Kidney (tissue), 14 donors: Measurements from ENCODE around the gene ATP4A. TPM values are rescaled to one million over a fixed set of nuclear protein-coding genes. Genes with fewer than 3 reads are reported as not detected.
A peak's percentile ranks its signal among the peaks of the same experiment; 100 is the strongest.

Experiments
- DNase-seq, 5 donors: peaks; one replicate each; pipeline ENCODE4 v3.0.0-alpha.2; 2013 to 2020
- FAIRE-seq: peaks from 2 replicates; lab custom pipeline; 2012; peaks lifted over from hg19 to GRCh38; lab: Jason Lieb, UNC
- H3K27ac ChIP-seq, 2 donors: one replicate each; pipeline ENCODE4 v1.7.0; 2013; ENCODE audit warnings: low read depth in 2 of 2, low read length in 2 of 2, inconsistent platforms in 1 of 2
- H3K27me3 ChIP-seq: one replicate; pipeline ENCODE4 v1.7.1; 2013; ENCODE audit warnings: low read length, inconsistent platforms; ENCODE audit not compliant: control insufficient read depth, insufficient read depth
- H3K36me3 ChIP-seq, 3 donors: one replicate each; pipeline versions ENCODE4 v1.7.0 to v1.7.1; 2013; ENCODE audit warnings: low read length in 3 of 3, control low read depth in 1 of 3, inconsistent platforms in 1 of 3; ENCODE audit not compliant: insufficient read depth in 3 of 3, control insufficient read depth in 2 of 3
- H3K4me1 ChIP-seq, 3 donors: one replicate each; pipeline versions ENCODE4 v1.7.0 to v1.7.1; 2013; ENCODE audit warnings: low read length in 3 of 3, inconsistent platforms in 1 of 3, low read depth in 1 of 3; ENCODE audit not compliant: control insufficient read depth in 2 of 3, insufficient read depth in 2 of 3
- H3K4me3 ChIP-seq, 3 donors: one replicate each; pipeline versions ENCODE4 v1.7.0 to v1.8.1; 2013; ENCODE audit warnings: low read length in 3 of 3, control low read depth in 1 of 3, inconsistent platforms in 1 of 3
- H3K9ac ChIP-seq, 3 donors: one replicate each; pipeline versions ENCODE4 v1.7.0 to v1.7.1; 2013; ENCODE audit warnings: low read length in 3 of 3, control low read depth in 1 of 3, inconsistent platforms in 1 of 3
- H3K9me3 ChIP-seq, 3 donors: one replicate each; pipeline versions ENCODE4 v1.7.0 to v1.7.1; 2013; ENCODE audit warnings: low read length in 3 of 3, control low read depth in 1 of 3, inconsistent platforms in 1 of 3; ENCODE audit not compliant: control insufficient read depth in 2 of 3, insufficient read depth in 1 of 3
- CTCF ChIP-seq: IDR thresholded peaks from 3 replicates; pipeline ENCODE4 v1.5.1; 2012; ENCODE audit warnings: mild to moderate bottlenecking, moderate library complexity, borderline replicate concordance; ENCODE audit not compliant: insufficient read depth; ENCODE audit errors: extremely low read depth
- intact Hi-C: fragments of 100-400 bp; cut with DNase I; formaldehyde crosslinking; loops from one replicate; pipeline ENCODE4 v1.11.1; 2022
- polyA plus RNA-seq: library from polyadenylated mRNA; stranded (reverse); fragments of 350-450 nt; fragmentation: Illumina TruSeq; extraction: RNeasy Lipid Tissue Mini Kit (QIAGEN cat#74804); gene quantifications from one replicate; pipeline ENCODE4 v1.2.3, GENCODE V29; 2014; ENCODE audit warnings: low read depth, low replicate concordance; ENCODE audit not compliant: insufficient read depth
- total RNA-seq: library from RNA; stranded (reverse); fragmentation: NEBNext Ultra II Directional; extraction: Animal tissue kit (Norgen Biotek cat#: 25700); gene quantifications from one replicate; pipeline ENCODE4 v1.2.1, GENCODE V29; 2021
- donor health status: control.
- donor health status: control.
- donor health status: control.
- donor health status: control.
- donor health status: control.
- donor health status: DM: yes; HTN: yes; CAD: no.
- donor health status: Normal renal cell carcinoma (clear cell type).

The ATP4A gene
- total and polyA plus RNA-seq, 2 donors from 2014 or later = not detected

- Histone ChIP-seq H3K9ac (no peak overlapping the region), H3K27ac (no peak overlapping the region), H3K27me3 (no peaks in the 10 kb centered on the region), H3K36me3 (no peaks in the 10 kb centered on the region), H3K4me1 (peaks cover 0 to 7% (median 0%) of the 10 kb centered on the region in 3 donors), H3K9me3 (no peaks in the 10 kb centered on the region), H3K4me3 (no peak overlapping the region)
- no peak for DNase-seq
- intact Hi-C loops = no loop called here
- no peak for TF ChIP-seq CTCF
- no peak for FAIRE-seq
Observed at GRCh38 chr19:35511337-35511736, 52.1 kb downstream of the ATP4A start.

- Histone ChIP-seq H3K9me3 (no peaks in the 10 kb centered on the region), H3K4me3 (peak overlapping the region in 1 of 3 donors; percentile 69), H3K4me1 (peaks cover 0 to 7% (median 0%) of the 10 kb centered on the region in 3 donors), H3K9ac (no peak overlapping the region), H3K27ac (peak overlapping the region in 1 of 2 donors; percentile 22), H3K27me3 (no peaks in the 10 kb centered on the region), H3K36me3 (no peaks in the 10 kb centered on the region)
- intact Hi-C loops = no loop called here
- no peak for FAIRE-seq
- no peak for DNase-seq
- TF ChIP-seq CTCF = no peak
Observed at GRCh38 chr19:35510626-35510964, 52.9 kb downstream of the ATP4A start.

- no peaks in the 10 kb centered on the region for H3K27me3 ChIP-seq
- peaks cover 0 to 7% (median 0%) of the 10 kb centered on the region in 3 donors for H3K4me1 ChIP-seq
- H3K9me3 ChIP-seq = no peaks in the 10 kb centered on the region
Observed at GRCh38 chr19:35509861-35510625, 53.4 kb downstream of the ATP4A start.

More at GRCh38 chr19:35509861-35510625, 53.4 kb downstream of the ATP4A start:
- FAIRE-seq (no peak), DNase-seq (peak; percentile 93 to 96 (median 93))
- intact Hi-C loops = no loop called here
- peak; percentile 81 for TF ChIP-seq CTCF
- peak overlapping the region; percentile 55 to 83 (median 83) for H3K9ac ChIP-seq
- H3K27ac ChIP-seq = peak overlapping the region; percentile 56 to 86
- peak overlapping the region; percentile 69 to 78 (median 69) for H3K4me3 ChIP-seq
- no peaks in the 10 kb centered on the region for H3K36me3 ChIP-seq
